ENCODE data around the gene MAD1L1. TPM values are rescaled to one million over a fixed set of nuclear protein-coding genes. Genes with fewer than 3 reads are reported as not detected.

The MAD1L1 gene
- polyA plus RNA-seq, 1 experiment, result 32.0 TPM

GRCh38 chr7:2199956-2200583 lies 32.7 kb downstream of the MAD1L1 start:
- Histone ChIP-seq H3K4me3 (ENCODE audit: low read depth, low read length) (no peak overlapping the region), H3K36me3 (ENCODE audit: control insufficient read depth, insufficient read depth, low read length) (peaks cover 12% of the 10 kb centered on the region), H3K27me3 (ENCODE audit: control insufficient read depth, insufficient read depth, low read length) (no peaks in the 10 kb centered on the region)
- ChIA-PET POLR2A (no interaction called here), CTCF (no interaction called here)
- TF ChIP-seq CTCF (IDR thresholded peaks at IDR 0.05; ENCODE audit: insufficient read depth, low read depth, low read length), result no peak
- DNase-seq (ENCODE audit: low read depth), result no peak

GRCh38 chr7:2199528-2199927 lies 33.2 kb downstream of the MAD1L1 start:
- no peak for TF ChIP-seq CTCF (IDR thresholded peaks at IDR 0.05; ENCODE audit: insufficient read depth, low read depth, low read length)
- DNase-seq (ENCODE audit: low read depth), result no peak
- H3K27me3 ChIP-seq (ENCODE audit: control insufficient read depth, insufficient read depth, low read length), result no peaks in the 10 kb centered on the region
- CTCF ChIA-PET, result no interaction called here
- H3K4me3 ChIP-seq (ENCODE audit: low read depth, low read length), result no peak overlapping the region
- POLR2A ChIA-PET, result no interaction called here
- H3K36me3 ChIP-seq (ENCODE audit: control insufficient read depth, insufficient read depth, low read length), result peaks cover 12% of the 10 kb centered on the region

- H3K27me3 ChIP-seq (ENCODE audit: control insufficient read depth, insufficient read depth, low read length), result no peaks in the 10 kb centered on the region
- TF ChIP-seq CTCF (IDR thresholded peaks at IDR 0.05; ENCODE audit: insufficient read depth, low read depth, low read length), result no peak
- no peak for DNase-seq (ENCODE audit: low read depth)
- ChIA-PET CTCF (no interaction called here), POLR2A (no interaction called here)
- H3K4me3 ChIP-seq (ENCODE audit: low read depth, low read length), result no peak overlapping the region
- H3K36me3 ChIP-seq (ENCODE audit: control insufficient read depth, insufficient read depth, low read length), result peaks cover 12% of the 10 kb centered on the region
Measured at GRCh38 chr7:2198760-2199159, 34.0 kb downstream of the MAD1L1 start.

- Histone ChIP-seq H3K27me3 (ENCODE audit: control insufficient read depth, insufficient read depth, low read length) (no peaks in the 10 kb centered on the region), H3K4me3 (ENCODE audit: low read depth, low read length) (no peak overlapping the region), H3K36me3 (ENCODE audit: control insufficient read depth, insufficient read depth, low read length) (peaks cover 12% of the 10 kb centered on the region)
- ChIA-PET CTCF (no interaction called here), POLR2A (no interaction called here)
- no peak for DNase-seq (ENCODE audit: low read depth)
- TF ChIP-seq CTCF (IDR thresholded peaks at IDR 0.05; ENCODE audit: insufficient read depth, low read depth, low read length), result no peak
Measured at GRCh38 chr7:2198206-2198605, 34.5 kb downstream of the MAD1L1 start.

GRCh38 chr7:2197436-2198155 lies 35.1 kb downstream of the MAD1L1 start:
- DNase-seq (ENCODE audit: low read depth), result no peak
- H3K27me3 ChIP-seq (ENCODE audit: control insufficient read depth, insufficient read depth, low read length), result no peaks in the 10 kb centered on the region
- peaks cover 12% of the 10 kb centered on the region for H3K36me3 ChIP-seq (ENCODE audit: control insufficient read depth, insufficient read depth, low read length)
- H3K4me3 ChIP-seq (ENCODE audit: low read depth, low read length), result no peak overlapping the region
- CTCF ChIA-PET, result interaction anchor here (0.7 kb wide), 1 partner anchor 18 kb away, joined by 3 read pairs; no protein-coding TSS in a partner anchor
- TF ChIP-seq CTCF (IDR thresholded peaks at IDR 0.05; ENCODE audit: insufficient read depth, low read depth, low read length), result no peak
- POLR2A ChIA-PET, result no interaction called here
